Muscle layer of duodenum (tissue), 2 donors: ENCODE results near the gene PXDC1.
"Not testable (repeated sequence)": the region's sequence is repeated elsewhere in the genome, so short reads cannot be mapped to it uniquely, and the experiment has no call there.

Experiments used
- H3K27ac ChIP-seq: one replicate; pipeline ENCODE4 v1.7.0; 2013; ENCODE audit warnings: mild to moderate bottlenecking, low read length
- H3K27me3 ChIP-seq: one replicate; pipeline ENCODE4 v1.7.0; 2013; ENCODE audit warnings: low read depth, mild to moderate bottlenecking, control low read depth, low read length
- H3K36me3 ChIP-seq, 2 donors: one replicate each; pipeline ENCODE4 v1.7.0; 2013; ENCODE audit warnings: low read length in 2 of 2, control low read depth in 1 of 2, mild to moderate bottlenecking in 1 of 2; ENCODE audit not compliant: insufficient read depth in 2 of 2, control insufficient read depth in 1 of 2
- H3K4me1 ChIP-seq, 2 donors: one replicate each; pipeline ENCODE4 v1.7.0; 2013; ENCODE audit warnings: low read length in 2 of 2, mild to moderate bottlenecking in 2 of 2, control low read depth in 1 of 2, moderate library complexity in 1 of 2; ENCODE audit not compliant: insufficient read depth in 2 of 2, control insufficient read depth in 1 of 2
- H3K4me3 ChIP-seq, 2 donors: one replicate each; pipeline ENCODE4 v1.7.0; 2013; ENCODE audit warnings: low read length in 2 of 2, low read depth in 1 of 2, mild to moderate bottlenecking in 1 of 2
- H3K9me3 ChIP-seq, 2 donors: one replicate each; pipeline ENCODE4 v1.7.0; 2013; ENCODE audit warnings: low read length in 2 of 2, control low read depth in 1 of 2, mild to moderate bottlenecking in 1 of 2; ENCODE audit not compliant: control insufficient read depth in 1 of 2
- donor health status: healthy.

The PXDC1 gene

GRCh38 chr6:3779574-3779849 is 28.0 kb upstream of the PXDC1 start:
- Histone ChIP-seq H3K27ac (no peak overlapping the region), H3K9me3 (no peaks in the 10 kb centered on the region), H3K36me3 (no peaks in the 10 kb centered on the region), H3K4me1 (no peaks in the 10 kb centered on the region), H3K4me3 (no peak overlapping the region), H3K27me3 (no peaks in the 10 kb centered on the region)

- Histone ChIP-seq H3K27ac (no peak overlapping the region), H3K4me3 (no peak overlapping the region), H3K36me3 (no peaks in the 10 kb centered on the region), H3K27me3 (no peaks in the 10 kb centered on the region), H3K4me1 (no peaks in the 10 kb centered on the region), H3K9me3 (no peaks in the 10 kb centered on the region)
Measured at GRCh38 chr6:3778701-3779573, 27.4 kb upstream of the PXDC1 start.

GRCh38 chr6:3777730-3778461 is 26.4 kb upstream of the PXDC1 start:
- no peaks in the 10 kb centered on the region for H3K9me3 ChIP-seq
- H3K27me3 ChIP-seq = no peaks in the 10 kb centered on the region
- no peaks in the 10 kb centered on the region for H3K4me1 ChIP-seq
- no peak overlapping the region for H3K4me3 ChIP-seq
- no peaks in the 10 kb centered on the region for H3K36me3 ChIP-seq
- H3K27ac ChIP-seq = no peak overlapping the region

- Histone ChIP-seq H3K4me1 (no peaks in the 10 kb centered on the region), H3K27me3 (no peaks in the 10 kb centered on the region), H3K36me3 (no peaks in the 10 kb centered on the region), H3K4me3 (no peak overlapping the region), H3K9me3 (no peaks in the 10 kb centered on the region), H3K27ac (no peak overlapping the region)
Measured at GRCh38 chr6:3776881-3777507, 25.5 kb upstream of the PXDC1 start.

GRCh38 chr6:3775847-3776246 is 24.3 kb upstream of the PXDC1 start:
- no peaks in the 10 kb centered on the region for H3K27me3 ChIP-seq
- no peaks in the 10 kb centered on the region for H3K9me3 ChIP-seq
- no peaks in the 10 kb centered on the region for H3K36me3 ChIP-seq
- H3K4me3 ChIP-seq = no peak overlapping the region
- H3K27ac ChIP-seq = no peak overlapping the region
- H3K4me1 ChIP-seq = no peaks in the 10 kb centered on the region

- H3K27me3 ChIP-seq = no peaks in the 10 kb centered on the region
- H3K9me3 ChIP-seq = no peaks in the 10 kb centered on the region
- H3K4me1 ChIP-seq = no peaks in the 10 kb centered on the region
- no peaks in the 10 kb centered on the region for H3K36me3 ChIP-seq
- H3K4me3 ChIP-seq = no peak overlapping the region
- no peak overlapping the region for H3K27ac ChIP-seq
Measured at GRCh38 chr6:3775386-3775785, 23.9 kb upstream of the PXDC1 start.

- no peak overlapping the region for H3K27ac ChIP-seq
- no peaks in the 10 kb centered on the region for H3K9me3 ChIP-seq
- H3K27me3 ChIP-seq = no peaks in the 10 kb centered on the region
- H3K4me3 ChIP-seq = no peak overlapping the region
- H3K4me1 ChIP-seq = no peaks in the 10 kb centered on the region
- no peaks in the 10 kb centered on the region for H3K36me3 ChIP-seq
Measured at GRCh38 chr6:3773678-3774298, 22.3 kb upstream of the PXDC1 start.

GRCh38 chr6:3772127-3772999 is 20.9 kb upstream of the PXDC1 start:
- not testable (repeated sequence) for H3K27me3 ChIP-seq, H3K27ac ChIP-seq, H3K9me3 ChIP-seq, H3K4me3 ChIP-seq, H3K36me3 ChIP-seq, H3K4me1 ChIP-seq

- no peaks in the 10 kb centered on the region for H3K36me3 ChIP-seq
- no peaks in the 10 kb centered on the region for H3K9me3 ChIP-seq
- no peaks in the 10 kb centered on the region for H3K27me3 ChIP-seq
- H3K4me3 ChIP-seq = no peak overlapping the region
- no peak overlapping the region for H3K27ac ChIP-seq
- peaks cover 0 to 3% of the 10 kb centered on the region in 2 donors for H3K4me1 ChIP-seq
Measured at GRCh38 chr6:3771407-3772011, 20.0 kb upstream of the PXDC1 start.

- H3K9me3 ChIP-seq = no peaks in the 10 kb centered on the region
- peaks cover 0 to 3% of the 10 kb centered on the region in 2 donors for H3K4me1 ChIP-seq
- no peak overlapping the region for H3K4me3 ChIP-seq
- no peaks in the 10 kb centered on the region for H3K27me3 ChIP-seq
- no peaks in the 10 kb centered on the region for H3K36me3 ChIP-seq
- no peak overlapping the region for H3K27ac ChIP-seq
Measured at GRCh38 chr6:3770023-3770720, 18.7 kb upstream of the PXDC1 start.
